ENCODE measurements around the gene SHD. TPM values are rescaled to one million over a fixed set of nuclear protein-coding genes. Genes with fewer than 3 reads are reported as not detected.

Gene SHD
- total and polyA plus RNA-seq, 2 of the 4 experiments (the other 2 are of a cell fraction): not detected

- no peak overlapping the region for H3K18ac ChIP-seq (ENCODE audit: low read depth, low read length)
- H2BK120ac ChIP-seq (ENCODE audit: low read depth, low read length): no peak overlapping the region
- H2AK9ac ChIP-seq (replicated peaks; ENCODE audit: low read depth, low read length, poor library complexity): no peak overlapping the region
- H3K4me2 ChIP-seq (ENCODE audit: low read depth, low read length): no peak overlapping the region
- H4K8ac ChIP-seq (ENCODE audit: low read depth in 2 of 2, low read length in 2 of 2): no peak overlapping the region
- no peak overlapping the region for H3K56ac ChIP-seq (ENCODE audit: extremely low read depth, insufficient read depth, low read length)
- WGBS, 2 experiments (ENCODE audit: extremely low coverage in 2 of 2, insufficient read length in 1 of 2): 100% methylated on average over 2 of the region's 2 CpGs; no CpG with 5 or more reads in 1 of the 2 experiments
- TF ChIP-seq SMC3 (IDR thresholded peaks at IDR 0.05; ENCODE audit: low read depth, low read length) (no peak), RCOR1 (IDR thresholded peaks at IDR 0.05; ENCODE audit: insufficient replicate concordance, low read length) (no peak), NFE2L2 (IDR thresholded peaks at IDR 0.05; ENCODE audit: low read depth, low read length) (no peak), ELK1 (IDR thresholded peaks at IDR 0.05; ENCODE audit: borderline replicate concordance, low read depth, low read length) (no peak), CEBPB (IDR thresholded peaks at IDR 0.05; ENCODE audit: low read depth, low read length) (no peak)
- TF ChIP-seq, protein P1, sequence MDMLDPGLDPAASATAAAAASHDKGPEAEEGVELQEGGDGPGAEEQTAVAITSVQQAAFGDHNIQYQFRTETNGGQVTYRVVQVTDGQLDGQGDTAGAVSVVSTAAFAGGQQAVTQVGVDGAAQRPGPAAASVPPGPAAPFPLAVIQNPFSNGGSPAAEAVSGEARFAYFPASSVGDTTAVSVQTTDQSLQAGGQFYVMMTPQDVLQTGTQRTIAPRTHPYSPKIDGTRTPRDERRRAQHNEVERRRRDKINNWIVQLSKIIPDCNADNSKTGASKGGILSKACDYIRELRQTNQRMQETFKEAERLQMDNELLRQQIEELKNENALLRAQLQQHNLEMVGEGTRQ (IDR thresholded peaks at IDR 0.05; ENCODE audit: low read depth, low read length): no peak
- H2AFZ ChIP-seq (replicated peaks; ENCODE audit: low read length, poor library complexity): no peak overlapping the region
- H4K5ac ChIP-seq (ENCODE audit: low read depth, low read length): no peak overlapping the region
- H2BK20ac ChIP-seq (ENCODE audit: low read depth, low read length): no peak overlapping the region
- no peaks in the 10 kb centered on the region for H4K20me1 ChIP-seq (ENCODE audit: insufficient read depth, low read length)
- H3K4ac ChIP-seq (ENCODE audit: low read depth, low read length): no peak overlapping the region
- no peak overlapping the region for H3K23ac ChIP-seq (ENCODE audit: low read depth, low read length)
- H3K9me1 ChIP-seq (ENCODE audit: insufficient read depth, low read length): no peaks in the 10 kb centered on the region
- no TSS peak for BruUV-seq (replicated peaks)
- no peaks in the 10 kb centered on the region; the same call in 1 of the 2 replicates for H3K36me3 ChIP-seq (ENCODE audit: control insufficient read depth, insufficient read depth, low read length)
- no peak overlapping the region for H2BK15ac ChIP-seq (ENCODE audit: low read depth, low read length)
- in situ Hi-C loops (cut with MboI; ENCODE audit: low sequenced_read_pairs): no loop called here
- H2AK5ac ChIP-seq (ENCODE audit: low read depth, low read length): no peak overlapping the region
- ATAC-seq (ENCODE audit: low read depth) (no peak), DNase-seq (no peak)
- dilution Hi-C loops (cut with HindIII; ENCODE audit: low sequenced_read_pairs, unreplicated experiment): no loop called here
- H3K14ac ChIP-seq (replicated peaks; ENCODE audit: low read depth, low read length): no peak overlapping the region
- no peaks in the 10 kb centered on the region; a peak in 1 of 4 replicates for H3K79me1 ChIP-seq (ENCODE audit: low read depth in 1 of 2, low read length in 2 of 2)
- intact Hi-C loops (cut with micrococcal nuclease): no loop called here
- POLR2A ChIA-PET (ENCODE audit: unreplicated experiment): no interaction called here
- no peaks in the 10 kb centered on the region for H3K27me3 ChIP-seq (ENCODE audit: control insufficient read depth, insufficient read depth, low read length)
- no peak overlapping the region for H4K91ac ChIP-seq (ENCODE audit: insufficient read depth, low read depth, low read length)
- no peak overlapping the region for H2BK5ac ChIP-seq (ENCODE audit: low read depth, low read length, poor library complexity, severe bottlenecking)
- CTCF ChIA-PET: no interaction called here
- H3K4me1 ChIP-seq (ENCODE audit: control insufficient read depth, insufficient read depth, low read length): no peaks in the 10 kb centered on the region
- H3K27ac ChIP-seq (ENCODE audit: insufficient read depth, low read length): no peak overlapping the region
- H3K4me3 ChIP-seq (ENCODE audit: insufficient read depth, low read depth, low read length): no peak overlapping the region
- H3K9me3 ChIP-seq (ENCODE audit: control insufficient read depth, insufficient read depth, low read length): peaks cover 3% of the 10 kb centered on the region; the same call in 1 of the 2 replicates
- H3K9ac ChIP-seq (ENCODE audit: low read depth, low read length): no peak overlapping the region
These were observed 40.1 kb downstream of the SHD start for GRCh38 chr19:4319067-4319718.
